GM12878 (cell line): ENCODE measurements around the gene GTF2B. TPM values are rescaled to one million over a fixed set of nuclear protein-coding genes. Genes with fewer than 3 reads are reported as not detected.

ENCODE experiments used
- ATAC-seq: fragments of 200-7000 bp; cut with Tn5 transposase; 3 replicates; pipeline ENCODE4 v1.9.1; 2020; ENCODE audit warnings: mild to moderate bottlenecking, moderate library complexity
- BruUV-seq: library from RNA; stranded (reverse); fragments of 400-500 nt; replicated peaks from 2 replicates; lab custom pipeline; 2021; lab: Mats Ljungman, UMichigan
- CTCF ChIA-PET: fragments of 300-600 bp; sonication (Branson Sonifier 250); formaldehyde crosslinking; extraction: SDS; loops from one replicate; lab custom pipeline; 2021; ENCODE audit warnings: inconsistent platforms; lab: Yijun Ruan, JAX
- POLR2A ChIA-PET: fragments of 350-600 bp; formaldehyde crosslinking; extraction: SDS; loops from one replicate; lab custom pipeline; 2021; ENCODE audit warnings: inconsistent platforms; lab: Charles Lee
- RAD21 ChIA-PET: fragments of 300-600 bp; sonication (Branson Sonifier 250); formaldehyde crosslinking; loops from one replicate; lab custom pipeline; 2023; ENCODE audit warnings: antibody characterized with exemption; ENCODE audit not compliant: unreplicated experiment; lab: Charles Lee
- SMC1A ChIA-PET: fragments of 300-600 bp; sonication (Branson Sonifier 250); formaldehyde crosslinking; loops from one replicate; lab custom pipeline; 2023; ENCODE audit not compliant: unreplicated experiment, uncharacterized antibody; lab: Charles Lee
- DNase-seq: peaks from one replicate; pipeline ENCODE4 v3.0.0-alpha.2; 2011; ENCODE audit warnings: low read depth, low spot score
- FAIRE-seq: peaks from 3 replicates; lab custom pipeline; 2011; peaks lifted over from hg19 to GRCh38; lab: Jason Lieb, UNC
- H2AFZ ChIP-seq: 2 replicates; pipeline ENCODE4 v1.6.0; 2011; ENCODE audit warnings: low read depth, low read length, control low read depth; ENCODE audit not compliant: control insufficient read depth
- H3K27ac ChIP-seq: 2 replicates; pipeline ENCODE4 v1.5.1; 2011; ENCODE audit warnings: control low read depth; ENCODE audit not compliant: control insufficient read depth, insufficient read depth
- H3K27me3 ChIP-seq, 2 experiments: replicated peaks in 1 of 2; 2 replicates each; pipeline versions ENCODE4 v1.6.0 to v1.6.1; 2011; ENCODE audit warnings: low read length in 1 of 2; ENCODE audit not compliant: control insufficient read depth in 2 of 2, insufficient read depth in 2 of 2
- H3K36me3 ChIP-seq, 2 experiments: 2 replicates each; pipeline ENCODE4 v1.5.1; 2011; ENCODE audit warnings: low read length in 1 of 2; ENCODE audit not compliant: control insufficient read depth in 2 of 2, insufficient read depth in 2 of 2
- H3K4me1 ChIP-seq: 2 replicates; pipeline ENCODE4 v1.6.1; 2011; ENCODE audit warnings: mild to moderate bottlenecking, low read length, moderate library complexity, mixed read lengths; ENCODE audit not compliant: control insufficient read depth, insufficient read depth
- H3K4me2 ChIP-seq: 2 replicates; pipeline ENCODE4 v1.6.0; 2011; ENCODE audit warnings: control low read depth; ENCODE audit not compliant: control insufficient read depth, insufficient read depth
- H3K4me3 ChIP-seq: fragments of 200-600 bp; sonication (generic); 2 replicates; pipeline ENCODE4 v1.5.1; 2016
- H3K79me2 ChIP-seq: 2 replicates; pipeline ENCODE4 v1.6.0; 2011; ENCODE audit warnings: low read length; ENCODE audit not compliant: control insufficient read depth, insufficient read depth
- H3K9ac ChIP-seq: 2 replicates; pipeline ENCODE4 v1.8.0; 2011; ENCODE audit warnings: low read length, control low read depth, mixed read lengths; ENCODE audit not compliant: control insufficient read depth, insufficient read depth
- H3K9me3 ChIP-seq: replicated peaks from 3 replicates; pipeline ENCODE4 v1.5.1; 2011; ENCODE audit warnings: mild to moderate bottlenecking, low read length; ENCODE audit not compliant: control insufficient read depth, insufficient read depth
- H4K20me1 ChIP-seq: 2 replicates; pipeline ENCODE4 v1.6.0; 2011; ENCODE audit not compliant: control insufficient read depth, insufficient read depth
- ATF2 ChIP-seq: IDR thresholded peaks from 2 replicates; pipeline ENCODE4 v1.6.1; 2012; ENCODE audit warnings: low read length, inconsistent platforms
- ATF7 ChIP-seq: fragments of 450-650 bp; IDR thresholded peaks from 2 replicates; pipeline ENCODE4 v1.6.1; 2016; ENCODE audit warnings: low read depth, mild to moderate bottlenecking
- BACH1 ChIP-seq: fragments of 450-650 bp; IDR thresholded peaks from 2 replicates; pipeline ENCODE4 v1.6.1; 2017; ENCODE audit warnings: mild to moderate bottlenecking, borderline replicate concordance
- CTCF ChIP-seq, 3 experiments: IDR thresholded peaks in 2 of 3; conservative IDR thresholded peaks in 1 of 3; 2 replicates each; pipeline ENCODE4 v1.5.1; 2011; ENCODE audit warnings: low read depth in 3 of 3, low read length in 3 of 3, mild to moderate bottlenecking in 3 of 3, control low read depth in 2 of 3, moderate library complexity in 2 of 3, inconsistent platforms in 1 of 3, mixed read lengths in 1 of 3; ENCODE audit not compliant: control insufficient read depth in 2 of 3, insufficient read depth in 1 of 3; ENCODE audit errors: extremely low read depth in 1 of 3
- DPF2 ChIP-seq: fragments of 450-650 bp; IDR thresholded peaks from 2 replicates; pipeline ENCODE4 v1.6.1; 2017; ENCODE audit warnings: mild to moderate bottlenecking
- EGR1 ChIP-seq, 2 experiments: IDR thresholded peaks; 1 replicate in 1 of 2; 2 replicates in 1 of 2; pipeline ENCODE4 v1.6.1; 2011 to 2012; ENCODE audit warnings: low read depth in 2 of 2, low read length in 2 of 2, borderline replicate concordance in 1 of 2, mild to moderate bottlenecking in 1 of 2, moderate library complexity in 1 of 2
- ESRRA ChIP-seq: IDR thresholded peaks from 2 replicates; pipeline ENCODE4 v1.6.1; 2012; ENCODE audit warnings: mild to moderate bottlenecking, low read length, improper control_type of control experiment
- FOS ChIP-seq: IDR thresholded peaks from 3 replicates; pipeline ENCODE4 v1.6.1; 2011; ENCODE audit warnings: borderline replicate concordance; ENCODE audit not compliant: insufficient read length; ENCODE audit errors: extremely low read depth
- IKZF1 ChIP-seq: fragments of 450-650 bp; conservative IDR thresholded peaks from 2 replicates; pipeline ENCODE4 v1.6.1; 2017; ENCODE audit warnings: antibody characterized with exemption, mild to moderate bottlenecking
- KLF5 ChIP-seq: fragments of 450-650 bp; IDR thresholded peaks from 2 replicates; pipeline ENCODE4 v1.6.1; 2014; ENCODE audit warnings: mild to moderate bottlenecking; ENCODE audit not compliant: partially characterized antibody
- MEF2A ChIP-seq: IDR thresholded peaks from 2 replicates; pipeline ENCODE4 v1.6.1; 2011; ENCODE audit warnings: low read depth, mild to moderate bottlenecking, low read length, moderate library complexity; ENCODE audit not compliant: insufficient read depth
- MYC ChIP-seq: IDR thresholded peaks from 2 replicates; pipeline ENCODE4 v1.6.1; 2011; ENCODE audit warnings: mild to moderate bottlenecking, low read length, moderate library complexity, inconsistent platforms; ENCODE audit not compliant: insufficient read depth, insufficient replicate concordance, insufficient read length, severe bottlenecking
- RCOR1 ChIP-seq: conservative IDR thresholded peaks from 2 replicates; pipeline ENCODE4 v1.6.1; 2012; ENCODE audit warnings: low read depth, low read length, improper control_type of control experiment
- RELB ChIP-seq: fragments of 450-650 bp; IDR thresholded peaks from 2 replicates; pipeline ENCODE4 v1.6.1; 2017; ENCODE audit warnings: low read depth, mild to moderate bottlenecking, moderate library complexity
- SUZ12 ChIP-seq: fragments of 200-600 bp; sonication (generic); IDR thresholded peaks from one replicate; pipeline ENCODE4 v1.6.1; 2018; ENCODE audit warnings: antibody characterized with exemption, mild to moderate bottlenecking; ENCODE audit not compliant: unreplicated experiment
- WGBS: methylation state at CpG from one replicate; pipeline ENCODE4 v1.1.6; 2016; ENCODE audit warnings: low lambda C conversion rate; ENCODE audit not compliant: insufficient replicate concordance, insufficient coverage; ENCODE audit errors: missing lambda C conversion rate; 5-methylcytosine and 5-hydroxymethylcytosine counted together
- in situ Hi-C: fragments of 300-500 bp; cut with MboI; formaldehyde crosslinking; loops from 9 replicates; pipeline ENCODE4 v1.14.3; 2018; ENCODE audit warnings: mixed read lengths
- intact Hi-C: fragments of 100-400 bp; cut with micrococcal nuclease; formaldehyde crosslinking; loops from one replicate; pipeline ENCODE4 v1.14.2; 2022; ENCODE audit not compliant: unreplicated experiment
- polyA plus RNA-seq, 11 experiments: library from polyadenylated mRNA; depleted of rRNA in 4 of 11; unstranded in 6 of 11; stranded (reverse) in 5 of 11; fragments of >200 nt; fragmentation: Nextera tagmentation in 4 of 11; fragmentation: Illumina TruSeq in 1 of 11; extraction: Ambion mirVana in 4 of 11; extraction: Trizol in 1 of 11; gene quantifications; 1 replicate in 1 of 11; 2 replicates in 10 of 11; pipeline versions ENCODE4 v1.2.1 to v1.2.3, GENCODE V29; 2011 to 2016; ENCODE audit warnings: inconsistent platforms in 2 of 11, missing spikeins in 2 of 11, low read depth in 1 of 11
- total RNA-seq, 4 experiments: library from RNA; depleted of rRNA in 3 of 4; stranded (reverse); fragments of >200 nt in 3 of 4; fragmentation: Illumina TruSeq in 1 of 4; extraction: Trizol in 1 of 4; gene quantifications; 2 replicates each; pipeline versions ENCODE4 v1.2.1 to v1.2.3, GENCODE V29; 2013 to 2021
- TF ChIP-seq, protein P1 (sequence below): fragments of 450-650 bp; IDR thresholded peaks from 2 replicates; pipeline ENCODE4 v1.6.1; 2017; ENCODE audit warnings: mild to moderate bottlenecking, moderate library complexity

Gene GTF2B
- total and polyA plus RNA-seq, 10 of the 15 experiments (the other 5 are each of a cell fraction or from before 2014, with no cell fraction given), result 27.9 to 79.7 (median 59.5) TPM

- H2AFZ ChIP-seq, result no peak overlapping the region
- in situ Hi-C loops, result no loop called here
- ChIA-PET POLR2A (no interaction called here), RAD21 (no interaction called here), SMC1A (no interaction called here), CTCF (interaction anchor here (0.8 to 1.1 kb wide), 2 partner anchors 10 to 73 kb away, joined by 3 read pairs; no protein-coding TSS in a partner anchor)
- H3K4me2 ChIP-seq, result no peak overlapping the region
- FAIRE-seq (no peak), DNase-seq (no peak)
- 45% methylated on average over 4 of the region's 4 CpGs for WGBS
- no peaks in the 10 kb centered on the region for H3K79me2 ChIP-seq
- no peaks in the 10 kb centered on the region for H3K27me3 ChIP-seq
- intact Hi-C loops, result no loop called here
- H3K27ac ChIP-seq, result no peak overlapping the region
- no peaks in the 10 kb centered on the region for H3K9me3 ChIP-seq
- no peaks in the 10 kb centered on the region for H4K20me1 ChIP-seq
- H3K9ac ChIP-seq, result no peak overlapping the region
- TF ChIP-seq IKZF1 (no peak), ATF2 (no peak), FOS (no peak), ATF7 (no peak), ESRRA (no peak), MYC (no peak), DPF2 (no peak), CTCF (IDR thresholded peaks at IDR 0.05 in 2 of 3, conservative IDR thresholded peaks at IDR 0.05 in 1 of 3; ENCODE audit: control insufficient read depth in 2 of 3, extremely low read depth in 1 of 3, insufficient read depth in 1 of 3, low read depth in 3 of 3, low read length in 3 of 3) (no peak), KLF5 (no peak), RCOR1 (no peak), SUZ12 (no peak), EGR1 (IDR thresholded peaks at IDR 0.05; ENCODE audit: borderline replicate concordance in 1 of 2, low read depth in 2 of 2, low read length in 2 of 2) (no peak), BACH1 (no peak), MEF2A (no peak), RELB (no peak)
- TF ChIP-seq, protein P1, sequence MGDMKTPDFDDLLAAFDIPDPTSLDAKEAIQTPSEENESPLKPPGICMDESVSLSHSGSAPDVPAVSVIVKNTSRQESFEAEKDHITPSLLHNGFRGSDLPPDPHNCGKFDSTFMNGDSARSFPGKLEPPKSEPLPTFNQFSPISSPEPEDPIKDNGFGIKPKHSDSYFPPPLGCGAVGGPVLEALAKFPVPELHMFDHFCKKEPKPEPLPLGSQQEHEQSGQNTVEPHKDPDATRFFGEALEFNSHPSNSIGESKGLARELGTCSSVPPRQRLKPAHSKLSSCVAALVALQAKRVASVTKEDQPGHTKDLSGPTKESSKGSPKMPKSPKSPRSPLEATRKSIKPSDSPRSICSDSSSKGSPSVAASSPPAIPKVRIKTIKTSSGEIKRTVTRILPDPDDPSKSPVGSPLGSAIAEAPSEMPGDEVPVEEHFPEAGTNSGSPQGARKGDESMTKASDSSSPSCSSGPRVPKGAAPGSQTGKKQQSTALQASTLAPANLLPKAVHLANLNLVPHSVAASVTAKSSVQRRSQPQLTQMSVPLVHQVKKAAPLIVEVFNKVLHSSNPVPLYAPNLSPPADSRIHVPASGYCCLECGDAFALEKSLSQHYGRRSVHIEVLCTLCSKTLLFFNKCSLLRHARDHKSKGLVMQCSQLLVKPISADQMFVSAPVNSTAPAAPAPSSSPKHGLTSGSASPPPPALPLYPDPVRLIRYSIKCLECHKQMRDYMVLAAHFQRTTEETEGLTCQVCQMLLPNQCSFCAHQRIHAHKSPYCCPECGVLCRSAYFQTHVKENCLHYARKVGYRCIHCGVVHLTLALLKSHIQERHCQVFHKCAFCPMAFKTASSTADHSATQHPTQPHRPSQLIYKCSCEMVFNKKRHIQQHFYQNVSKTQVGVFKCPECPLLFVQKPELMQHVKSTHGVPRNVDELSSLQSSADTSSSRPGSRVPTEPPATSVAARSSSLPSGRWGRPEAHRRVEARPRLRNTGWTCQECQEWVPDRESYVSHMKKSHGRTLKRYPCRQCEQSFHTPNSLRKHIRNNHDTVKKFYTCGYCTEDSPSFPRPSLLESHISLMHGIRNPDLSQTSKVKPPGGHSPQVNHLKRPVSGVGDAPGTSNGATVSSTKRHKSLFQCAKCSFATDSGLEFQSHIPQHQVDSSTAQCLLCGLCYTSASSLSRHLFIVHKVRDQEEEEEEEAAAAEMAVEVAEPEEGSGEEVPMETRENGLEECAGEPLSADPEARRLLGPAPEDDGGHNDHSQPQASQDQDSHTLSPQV, result no peak
- TF ChIP-seq, all 136 proteins: peak for 0
- no peak overlapping the region for H3K4me3 ChIP-seq
- H3K4me1 ChIP-seq, result no peaks in the 10 kb centered on the region
- no peaks in the 10 kb centered on the region for H3K36me3 ChIP-seq
- no TSS peak for BruUV-seq
- ATAC-seq, result no peak
Observed at GRCh38 chr1:88900883-88901282, 9.5 kb upstream of the GTF2B start.
